Measurements from ENCODE around the gene ANAPC2. TPM values are rescaled to one million over a fixed set of nuclear protein-coding genes. Genes with fewer than 3 reads are reported as not detected.

The ANAPC2 gene
- total RNA-seq, 1 donor from 2014 or later = 24.4 TPM

- DNase-seq (ENCODE audit: low read depth, low spot score) = no peak
These were observed 59.4 kb downstream of the ANAPC2 start for GRCh38 chr9:137128862-137129455.

GRCh38 chr9:137128158-137128861 is 60.0 kb downstream of the ANAPC2 start:
- no peak for DNase-seq (ENCODE audit: low read depth, low spot score)

- DNase-seq (ENCODE audit: low read depth, low spot score) = no peak
These were observed 60.8 kb downstream of the ANAPC2 start for GRCh38 chr9:137127301-137128157.

GRCh38 chr9:137126786-137127185 is 61.6 kb downstream of the ANAPC2 start:
- DNase-seq (ENCODE audit: low read depth, low spot score) = no peak

Other genes starting within 250 kb of the ANAPC2 start
- 171 and 182 TPM in 2 replicates for gene FBXW5, start 243.8 kb downstream of the ANAPC2 start, total RNA-seq
- gene C8G, start 243.3 kb downstream of the ANAPC2 start, total RNA-seq = 0.67 TPM in 1 of 2 replicates, not detected in the other
- gene LCN12, start 236.3 kb downstream of the ANAPC2 start, total RNA-seq = not detected in 2 replicates
- not detected in 2 replicates for gene PTGDS, start 211.1 kb downstream of the ANAPC2 start, total RNA-seq
- not detected in 2 replicates for gene LCNL1, start 205.6 kb downstream of the ANAPC2 start, total RNA-seq
- 17.8 and 18.0 TPM in 2 replicates for gene PAXX, start 196.1 kb downstream of the ANAPC2 start, total RNA-seq
- gene CLIC3, start 192.0 kb downstream of the ANAPC2 start, total RNA-seq = 0.33 and 0.46 TPM in 2 replicates
- 7.9 and 15.7 TPM in 2 replicates for gene ABCA2, start 160.3 kb downstream of the ANAPC2 start, total RNA-seq
- gene FUT7, start 156.5 kb downstream of the ANAPC2 start, total RNA-seq = not detected in 2 replicates
- 31.2 and 33.0 TPM in 2 replicates for gene NPDC1, start 142.4 kb downstream of the ANAPC2 start, total RNA-seq
- gene ENTPD2, start 134.5 kb downstream of the ANAPC2 start, total RNA-seq = not detected in 2 replicates
- 17.6 and 31.1 TPM in 2 replicates for gene SAPCD2, start 118.0 kb downstream of the ANAPC2 start, total RNA-seq
- 15.4 and 17.0 TPM in 2 replicates for gene UAP1L1, start 111.0 kb downstream of the ANAPC2 start, total RNA-seq
- 58.1 and 76.7 TPM in 2 replicates for gene MAN1B1, start 101.6 kb downstream of the ANAPC2 start, total RNA-seq
- 73.7 and 133 TPM in 2 replicates for gene DPP7, start 73.8 kb downstream of the ANAPC2 start, total RNA-seq
- gene GRIN1, start 49.4 kb downstream of the ANAPC2 start, total RNA-seq = 0.04 and 0.26 TPM in 2 replicates
- gene LRRC26, start 18.5 kb downstream of the ANAPC2 start, total RNA-seq = not detected in 2 replicates
- not detected in 2 replicates for gene TMEM210, start 16.5 kb downstream of the ANAPC2 start, total RNA-seq
- 107 and 115 TPM in 2 replicates for gene SSNA1, start 116 bp upstream of the ANAPC2 start, total RNA-seq
- 5.1 and 6.4 TPM in 2 replicates for gene TPRN, start 12.2 kb upstream of the ANAPC2 start, total RNA-seq
- 26.1 and 34.2 TPM in 2 replicates for gene TMEM203, start 17.1 kb upstream of the ANAPC2 start, total RNA-seq
- 3.5 and 4.2 TPM in 2 replicates for gene NDOR1, start 17.1 kb upstream of the ANAPC2 start, total RNA-seq
- 0.07 and 0.33 TPM in 2 replicates for gene RNF208, start 33.7 kb upstream of the ANAPC2 start, total RNA-seq
- gene CYSRT1, start 36.6 kb upstream of the ANAPC2 start, total RNA-seq = 0.11 and 0.46 TPM in 2 replicates
- gene RNF224, start 38.9 kb upstream of the ANAPC2 start, total RNA-seq = 0.07 TPM in 2 replicates
- gene SLC34A3, start 42.3 kb upstream of the ANAPC2 start, total RNA-seq = not detected in 2 replicates
- 279 and 476 TPM in 2 replicates for gene TUBB4B, start 52.7 kb upstream of the ANAPC2 start, total RNA-seq
- not detected in 2 replicates for gene STPG3, start 62.7 kb upstream of the ANAPC2 start, total RNA-seq
- gene NELFB, start 66.8 kb upstream of the ANAPC2 start, total RNA-seq = 78.1 and 78.6 TPM in 2 replicates
- 28.9 and 35.3 TPM in 2 replicates for gene TOR4A, start 89.2 kb upstream of the ANAPC2 start, total RNA-seq
- 14.0 and 16.0 TPM in 2 replicates for gene NRARP, start 113.7 kb upstream of the ANAPC2 start, total RNA-seq
- 14.2 and 24.3 TPM in 2 replicates for gene EXD3, start 234.6 kb upstream of the ANAPC2 start, total RNA-seq
- gene NOXA1, start 234.8 kb upstream of the ANAPC2 start, total RNA-seq = 0.11 and 0.66 TPM in 2 replicates

All from pulmonary artery endothelial cell (primary cell).